Natural killer cell treated with Interleukin-12 subunit alpha and Interleukin-12 subunit beta and Interleukin-15 and Interleukin-18, amount 100 ng/mL, for 72 hours (primary cell): ENCODE data around the gene SNX30. TPM values are rescaled to one million over a fixed set of nuclear protein-coding genes. Genes with fewer than 3 reads are reported as not detected.
A peak's percentile ranks its signal among the peaks of the same experiment; 100 is the strongest.

Experiments
- ATAC-seq, 2 donors: fragments of 150-1000 bp; cut with Tn5 transposase in 1 of 2; sonication (Bioruptor Pico), chemical (Tn5 transposase) in 1 of 2; 2 replicates each; pipeline ENCODE4 v1.10.0; 2021
- DNase-seq: peaks from one replicate; pipeline ENCODE4 v3.0.0; 2022; ENCODE audit warnings: low spot score
- H3K27ac Mint-ChIP-seq, 2 donors: 1 replicate in 1 of 2; 2 replicates in 1 of 2; pipeline ENCODE4 v1.8.0; 2022; ENCODE audit warnings: mixed read lengths in 2 of 2, mild to moderate bottlenecking in 1 of 2, moderate library complexity in 1 of 2
- H3K27me3 Mint-ChIP-seq, 2 donors: 1 replicate in 1 of 2; 2 replicates in 1 of 2; pipeline ENCODE4 v1.8.0; 2022; ENCODE audit warnings: mixed read lengths in 2 of 2
- H3K36me3 Mint-ChIP-seq: one replicate; pipeline ENCODE4 v1.8.0; 2022; ENCODE audit warnings: mixed read lengths
- H3K4me1 Mint-ChIP-seq, 2 donors: 1 replicate in 1 of 2; 2 replicates in 1 of 2; pipeline ENCODE4 v1.8.0; 2022; ENCODE audit warnings: low read depth in 2 of 2, mixed read lengths in 2 of 2, mild to moderate bottlenecking in 1 of 2
- H3K4me3 Mint-ChIP-seq: one replicate; pipeline ENCODE4 v1.8.0; 2022; ENCODE audit warnings: mixed read lengths
- H3K9me3 Mint-ChIP-seq: 2 replicates; pipeline ENCODE4 v1.8.0; 2022; ENCODE audit warnings: mixed read lengths
- total RNA-seq, 2 donors: library from RNA; stranded (reverse); gene quantifications; one replicate each; pipeline ENCODE4 v1.2.3, GENCODE V29; 2022

SNX30 gene
- total RNA-seq, 2 donors from 2014 or later: 6.1 to 6.2 TPM

GRCh38 chr9:112796485-112796884, 45.9 kb downstream of the SNX30 start:
- Mint-ChIP-seq H3K36me3 (no peaks in the 10 kb centered on the region), H3K4me3 (no peak overlapping the region), H3K27me3 (no peaks in the 10 kb centered on the region), H3K9me3 (no peaks in the 10 kb centered on the region), H3K27ac (peak overlapping the region in 1 of 2 donors; percentile 10), H3K4me1 (peaks cover 7 to 12% of the 10 kb centered on the region in 2 donors)
- DNase-seq: no peak
- ATAC-seq: no peak

- Mint-ChIP-seq H3K36me3 (no peaks in the 10 kb centered on the region), H3K9me3 (no peaks in the 10 kb centered on the region), H3K4me1 (no peaks in the 10 kb centered on the region), H3K27ac (no peak overlapping the region), H3K27me3 (no peaks in the 10 kb centered on the region), H3K4me3 (no peak overlapping the region)
- ATAC-seq (peak; percentile 49 to 53), DNase-seq (no peak)
These were observed 58.8 kb downstream of the SNX30 start for GRCh38 chr9:112809351-112809848.

- H3K9me3 Mint-ChIP-seq: no peaks in the 10 kb centered on the region
- DNase-seq (no peak), ATAC-seq (no peak)
- no peaks in the 10 kb centered on the region for H3K27me3 Mint-ChIP-seq
- H3K27ac Mint-ChIP-seq: no peak overlapping the region
- no peaks in the 10 kb centered on the region for H3K4me1 Mint-ChIP-seq
- no peak overlapping the region for H3K4me3 Mint-ChIP-seq
- no peaks in the 10 kb centered on the region for H3K36me3 Mint-ChIP-seq
These were observed 59.3 kb downstream of the SNX30 start for GRCh38 chr9:112809906-112810305.

GRCh38 chr9:112810696-112811490, 60.3 kb downstream of the SNX30 start:
- no peaks in the 10 kb centered on the region for H3K9me3 Mint-ChIP-seq
- no peaks in the 10 kb centered on the region for H3K36me3 Mint-ChIP-seq
- ATAC-seq (no peak), DNase-seq (no peak)
- H3K27ac Mint-ChIP-seq: no peak overlapping the region
- no peaks in the 10 kb centered on the region for H3K4me1 Mint-ChIP-seq
- no peaks in the 10 kb centered on the region for H3K27me3 Mint-ChIP-seq
- no peak overlapping the region for H3K4me3 Mint-ChIP-seq

- Mint-ChIP-seq H3K27me3 (no peaks in the 10 kb centered on the region), H3K9me3 (no peaks in the 10 kb centered on the region), H3K36me3 (no peaks in the 10 kb centered on the region), H3K4me3 (no peak overlapping the region), H3K27ac (no peak overlapping the region), H3K4me1 (no peaks in the 10 kb centered on the region)
- DNase-seq (no peak), ATAC-seq (no peak)
These were observed 61.0 kb downstream of the SNX30 start for GRCh38 chr9:112811518-112811917.

GRCh38 chr9:112815868-112816267, 65.3 kb downstream of the SNX30 start:
- ATAC-seq: no peak
- DNase-seq: no peak
- H3K4me1 Mint-ChIP-seq: no peaks in the 10 kb centered on the region
- H3K27ac Mint-ChIP-seq: no peak overlapping the region
- no peak overlapping the region for H3K4me3 Mint-ChIP-seq
- no peaks in the 10 kb centered on the region for H3K27me3 Mint-ChIP-seq
- no peaks in the 10 kb centered on the region for H3K36me3 Mint-ChIP-seq
- no peaks in the 10 kb centered on the region for H3K9me3 Mint-ChIP-seq

- Mint-ChIP-seq H3K4me3 (no peak overlapping the region), H3K27ac (no peak overlapping the region), H3K36me3 (no peaks in the 10 kb centered on the region), H3K4me1 (no peaks in the 10 kb centered on the region), H3K27me3 (no peaks in the 10 kb centered on the region), H3K9me3 (no peaks in the 10 kb centered on the region)
- ATAC-seq: no peak
- DNase-seq: no peak
These were observed 67.3 kb downstream of the SNX30 start for GRCh38 chr9:112817860-112818203.

- DNase-seq (no peak), ATAC-seq (no peak)
- H3K9me3 Mint-ChIP-seq: no peaks in the 10 kb centered on the region
- H3K27ac Mint-ChIP-seq: no peak overlapping the region
- no peak overlapping the region for H3K4me3 Mint-ChIP-seq
- no peaks in the 10 kb centered on the region for H3K4me1 Mint-ChIP-seq
- no peaks in the 10 kb centered on the region for H3K36me3 Mint-ChIP-seq
- no peaks in the 10 kb centered on the region for H3K27me3 Mint-ChIP-seq
These were observed 69.3 kb downstream of the SNX30 start for GRCh38 chr9:112819635-112820496.

- DNase-seq: no peak
- H3K27me3 Mint-ChIP-seq: no peaks in the 10 kb centered on the region
- no peaks in the 10 kb centered on the region for H3K9me3 Mint-ChIP-seq
- H3K27ac Mint-ChIP-seq: no peak overlapping the region
- no peaks in the 10 kb centered on the region for H3K36me3 Mint-ChIP-seq
- no peaks in the 10 kb centered on the region for H3K4me1 Mint-ChIP-seq
- ATAC-seq: no peak
- H3K4me3 Mint-ChIP-seq: no peak overlapping the region
These were observed 70.3 kb downstream of the SNX30 start for GRCh38 chr9:112820881-112821280.

GRCh38 chr9:112822618-112823017, 72.1 kb downstream of the SNX30 start:
- ATAC-seq (no peak), DNase-seq (no peak)
- no peak overlapping the region for H3K27ac Mint-ChIP-seq
- H3K4me1 Mint-ChIP-seq: no peaks in the 10 kb centered on the region
- H3K4me3 Mint-ChIP-seq: no peak overlapping the region
- no peaks in the 10 kb centered on the region for H3K36me3 Mint-ChIP-seq
- no peaks in the 10 kb centered on the region for H3K27me3 Mint-ChIP-seq
- H3K9me3 Mint-ChIP-seq: no peaks in the 10 kb centered on the region

- no peak for ATAC-seq
- Mint-ChIP-seq H3K4me1 (no peaks in the 10 kb centered on the region), H3K27ac (no peak overlapping the region), H3K4me3 (no peak overlapping the region), H3K27me3 (no peaks in the 10 kb centered on the region), H3K36me3 (no peaks in the 10 kb centered on the region), H3K9me3 (no peaks in the 10 kb centered on the region)
- DNase-seq: no peak
These were observed 72.7 kb downstream of the SNX30 start for GRCh38 chr9:112823257-112823656.

- Mint-ChIP-seq H3K36me3 (no peaks in the 10 kb centered on the region), H3K27ac (no peak overlapping the region), H3K27me3 (no peaks in the 10 kb centered on the region), H3K4me1 (peaks cover 5 to 6% of the 10 kb centered on the region in 2 donors), H3K9me3 (no peaks in the 10 kb centered on the region), H3K4me3 (no peak overlapping the region)
- no peak for DNase-seq
- ATAC-seq: no peak
These were observed 80.8 kb downstream of the SNX30 start for GRCh38 chr9:112831281-112831851.

GRCh38 chr9:112831969-112832368, 81.4 kb downstream of the SNX30 start:
- Mint-ChIP-seq H3K4me3 (no peak overlapping the region), H3K36me3 (no peaks in the 10 kb centered on the region), H3K4me1 (peaks cover 5 to 6% of the 10 kb centered on the region in 2 donors), H3K27ac (no peak overlapping the region), H3K9me3 (no peaks in the 10 kb centered on the region), H3K27me3 (no peaks in the 10 kb centered on the region)
- DNase-seq: no peak
- ATAC-seq: no peak

GRCh38 chr9:112833081-112833480, 82.5 kb downstream of the SNX30 start:
- Mint-ChIP-seq H3K9me3 (no peaks in the 10 kb centered on the region), H3K36me3 (no peaks in the 10 kb centered on the region), H3K27me3 (no peaks in the 10 kb centered on the region), H3K4me1 (peaks cover 5 to 6% of the 10 kb centered on the region in 2 donors), H3K27ac (no peak overlapping the region), H3K4me3 (no peak overlapping the region)
- ATAC-seq (no peak), DNase-seq (no peak)
